GM18870 (cell line): Measurements from ENCODE around the gene FBH1.
A peak's percentile ranks its signal among the peaks of the same experiment; 100 is the strongest.
"Not testable (repeated sequence)": the region's sequence is repeated elsewhere in the genome, so short reads cannot be mapped to it uniquely, and the experiment has no call there.

ENCODE experiments used
- ATAC-seq: cut with Tn5 transposase; IDR thresholded peaks from one replicate; pipeline ENCODE4 v1.9.1; 2021; ENCODE audit warnings: moderate library complexity; ENCODE audit not compliant: unreplicated experiment

FBH1 gene

GRCh38 chr10:5958077-5958476 lies 68.0 kb downstream of the FBH1 start:
- no peak for ATAC-seq

DNA sequence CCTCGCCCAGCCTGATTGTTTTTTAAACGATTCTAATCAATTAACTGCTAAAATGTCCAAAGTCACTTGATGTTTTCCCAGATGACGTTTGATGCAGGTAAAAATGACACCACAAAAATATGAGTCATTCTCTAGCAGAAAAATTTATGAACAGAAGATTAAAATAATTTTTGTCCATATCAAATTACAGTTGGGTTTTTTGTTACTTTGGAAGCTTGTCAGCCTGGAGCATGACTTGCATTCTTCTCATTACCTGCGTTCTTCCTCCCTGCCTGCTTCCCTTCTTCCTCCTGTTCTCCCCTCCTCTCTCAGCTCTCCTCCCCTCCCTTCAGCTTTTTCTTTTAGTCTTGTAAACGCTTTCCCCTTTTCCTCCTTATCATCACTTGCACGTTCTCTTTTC lies 68.6 kb downstream of the FBH1 start:
- no peak for ATAC-seq

DNA sequence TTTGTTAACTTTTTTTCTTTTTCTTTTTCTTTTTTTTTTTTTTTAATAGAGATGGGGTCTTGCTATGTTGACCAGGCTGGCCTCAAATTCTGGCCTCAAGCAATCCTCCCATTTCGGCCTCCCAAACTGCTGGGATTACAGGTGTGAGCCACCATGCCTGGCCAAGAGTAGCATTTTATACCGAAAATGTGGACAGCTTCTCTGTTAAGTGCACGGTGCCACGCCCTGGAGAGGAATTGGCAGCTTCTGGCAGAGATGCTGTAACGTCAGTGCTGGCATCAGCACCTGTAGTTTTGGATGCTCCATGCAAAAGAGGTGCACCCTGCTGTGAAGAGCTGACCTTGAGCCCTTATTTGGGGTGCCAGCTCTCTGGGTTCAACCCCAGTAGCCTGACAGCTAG lies 69.1 kb downstream of the FBH1 start:
- ATAC-seq: no peak

DNA sequence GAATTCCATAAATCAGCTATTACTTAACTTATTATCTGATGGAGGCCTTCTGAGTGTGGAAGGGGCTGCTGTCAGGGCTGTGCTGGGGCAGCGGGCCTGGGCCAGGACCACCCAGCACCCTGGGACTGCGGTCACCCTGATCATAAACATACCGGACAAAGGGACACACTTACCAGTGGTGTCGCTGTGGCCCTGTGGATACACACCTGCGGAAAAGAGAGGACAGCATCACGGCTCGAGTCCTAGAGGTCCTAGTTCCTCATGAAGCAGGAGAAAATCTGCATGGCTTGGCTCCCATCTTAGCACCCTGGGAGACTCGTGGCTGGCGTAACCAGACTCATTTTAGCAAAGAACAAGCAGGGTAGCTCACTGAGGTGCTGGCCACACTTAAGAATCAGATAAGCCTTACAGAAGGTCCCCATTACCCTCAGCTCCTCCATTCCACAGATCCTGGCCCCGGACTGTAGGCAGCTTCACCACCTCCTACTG lies 69.6 kb downstream of the FBH1 start:
- ATAC-seq: no peak

- no peak for ATAC-seq
Measured at GRCh38 chr10:5960070-5960972, 70.3 kb downstream of the FBH1 start.

DNA sequence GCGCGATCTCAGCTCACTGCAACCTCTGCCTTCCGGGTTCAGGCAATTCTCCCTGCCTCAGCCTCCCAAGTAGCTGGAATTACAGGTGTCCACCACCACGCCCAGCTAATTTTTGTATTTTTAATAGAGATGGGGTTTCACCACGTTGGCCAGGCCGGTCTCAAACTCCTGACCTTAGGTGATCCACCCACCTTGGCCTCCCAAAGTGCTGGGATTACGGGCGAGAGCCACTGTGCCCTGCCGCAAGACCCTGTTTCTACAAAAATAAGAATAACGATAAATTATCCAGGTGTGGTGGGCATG lies 70.9 kb downstream of the FBH1 start:
- ATAC-seq: not testable (repeated sequence)

DNA sequence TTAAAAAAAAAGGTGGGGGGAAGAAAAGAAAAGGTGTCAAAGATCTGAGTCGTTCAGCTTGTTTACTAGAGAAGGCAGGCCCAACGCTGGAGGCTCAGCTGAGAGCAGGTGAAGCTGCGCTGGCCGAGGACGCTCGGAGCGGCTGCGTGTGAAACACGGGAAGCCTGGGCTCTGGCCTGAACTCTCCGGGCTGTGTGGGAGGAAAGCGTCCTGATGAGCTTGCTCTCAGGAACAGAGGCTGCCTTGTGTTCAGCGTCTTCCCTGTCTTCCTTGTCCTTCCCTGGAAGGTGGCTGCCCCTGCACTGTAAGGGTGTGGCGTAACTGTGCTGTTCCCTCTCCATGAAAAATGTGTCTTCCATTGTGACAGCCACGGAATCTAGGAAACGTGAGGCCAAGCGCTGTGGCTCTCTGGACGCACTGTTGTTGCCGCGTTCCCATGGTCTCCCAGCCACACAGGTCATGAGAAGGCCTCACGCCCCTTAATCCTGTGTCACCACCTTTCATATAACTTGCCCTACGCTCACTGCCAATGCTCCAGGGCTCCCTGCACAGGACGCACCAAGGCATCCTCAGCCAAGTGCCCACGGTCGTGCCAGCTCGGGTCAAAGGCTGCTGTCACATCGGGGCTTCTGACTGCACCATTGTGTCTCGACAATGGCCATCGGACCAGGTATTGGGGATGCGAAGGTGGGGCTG lies 71.5 kb downstream of the FBH1 start:
- ATAC-seq: no peak

- not testable (repeated sequence) for ATAC-seq
Measured at GRCh38 chr10:5962358-5962940, 72.4 kb downstream of the FBH1 start.

GRCh38 chr10:5963071-5963470 lies 73.0 kb downstream of the FBH1 start:
- ATAC-seq: no peak

DNA sequence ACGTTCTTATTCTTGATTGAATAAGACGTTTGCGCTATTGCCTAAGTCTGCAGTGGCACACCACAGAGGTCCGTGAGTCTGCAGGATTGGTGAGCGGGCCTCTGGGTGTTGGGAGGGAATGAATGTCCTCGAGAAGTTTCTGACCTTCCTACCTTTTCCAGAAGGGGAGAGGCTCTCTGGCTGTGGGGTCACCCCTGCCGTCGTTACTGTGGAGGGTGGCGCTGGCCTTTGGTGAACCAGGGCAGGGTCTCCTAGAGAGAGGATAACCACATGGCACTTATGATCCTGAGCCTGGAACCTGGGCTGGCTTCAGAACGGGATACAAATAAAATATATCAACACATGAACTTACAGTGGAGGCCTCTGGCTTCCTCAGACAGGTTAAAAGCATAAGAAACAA lies 73.5 kb downstream of the FBH1 start:
- no peak for ATAC-seq

DNA sequence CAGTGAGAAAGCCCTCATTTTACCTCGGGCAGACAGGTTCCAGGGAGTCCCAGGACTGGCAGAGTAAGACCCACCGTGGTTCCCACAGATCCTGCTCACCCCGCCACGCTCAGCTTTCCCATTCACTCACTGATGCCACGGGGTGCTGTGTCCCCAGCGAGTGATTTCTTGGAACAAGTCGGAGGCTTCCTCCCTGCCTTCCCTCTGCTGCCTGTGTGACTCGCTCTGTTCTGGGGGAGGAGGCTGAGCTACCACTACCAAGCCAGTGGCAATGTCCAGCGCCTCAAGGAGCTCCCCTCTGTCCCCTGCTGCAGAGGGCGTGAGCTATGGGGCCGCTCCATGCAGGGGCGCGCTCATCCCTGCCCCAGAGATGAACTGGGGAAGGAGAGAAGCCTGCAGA lies 74.7 kb downstream of the FBH1 start:
- ATAC-seq: no peak

GRCh38 chr10:5965266-5965665 lies 75.2 kb downstream of the FBH1 start:
- ATAC-seq: no peak

- no peak for ATAC-seq
Measured at GRCh38 chr10:5968037-5968680, 78.1 kb downstream of the FBH1 start.

DNA sequence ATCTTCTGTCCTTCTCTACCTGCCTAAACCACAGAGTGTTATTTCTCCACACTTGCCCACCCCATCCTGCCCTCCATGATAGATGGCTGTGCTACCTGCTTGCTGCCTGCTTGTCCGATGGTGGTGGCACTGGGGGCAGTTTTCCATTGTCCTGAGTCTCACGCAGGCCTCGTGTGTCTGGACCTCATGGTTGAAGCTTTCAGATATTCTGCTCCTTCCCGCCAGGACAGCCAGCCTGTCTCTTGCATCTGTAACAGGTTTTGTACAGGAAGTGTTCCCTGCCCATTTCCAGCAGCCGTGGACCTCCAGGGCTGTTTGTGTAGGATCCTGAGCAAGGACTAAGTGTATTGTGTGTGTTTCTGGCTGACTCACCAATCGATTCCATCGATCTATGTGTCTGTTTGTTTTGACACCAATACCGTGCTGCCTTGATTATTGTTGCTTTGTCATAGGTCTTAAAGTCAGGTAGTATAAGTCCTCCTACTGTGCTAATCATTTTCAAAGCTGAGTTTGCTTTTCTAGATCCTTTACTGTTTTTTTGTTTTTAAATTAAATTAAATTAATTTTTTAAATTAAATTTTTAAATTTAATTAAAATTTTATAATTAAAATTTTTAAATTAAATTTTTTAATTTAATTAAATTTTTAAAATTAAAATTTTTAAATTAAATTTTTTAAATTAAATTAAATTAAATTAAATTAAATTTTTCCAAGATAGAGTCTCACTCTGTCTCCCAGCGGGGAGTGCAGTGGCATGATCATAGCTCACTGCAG lies 78.8 kb downstream of the FBH1 start:
- no peak for ATAC-seq

DNA sequence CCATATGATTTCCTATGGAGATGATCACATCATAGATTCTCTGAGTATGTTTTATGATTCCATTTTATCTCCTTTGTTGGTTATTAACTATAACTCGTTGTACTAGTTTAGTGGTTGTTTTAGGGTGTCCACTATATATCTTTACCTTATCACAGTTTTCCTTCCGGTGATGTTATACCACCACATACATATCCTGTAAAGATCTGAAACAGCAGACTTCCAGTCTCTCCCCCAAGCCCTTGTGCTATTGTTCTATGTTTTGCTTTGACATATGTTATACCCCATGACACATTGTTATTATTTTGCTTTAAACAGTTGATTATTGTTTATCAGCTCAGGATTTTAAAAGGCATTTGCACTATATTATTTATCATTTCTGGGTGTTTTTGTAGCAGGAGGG lies 80.0 kb downstream of the FBH1 start:
- ATAC-seq: no peak

DNA sequence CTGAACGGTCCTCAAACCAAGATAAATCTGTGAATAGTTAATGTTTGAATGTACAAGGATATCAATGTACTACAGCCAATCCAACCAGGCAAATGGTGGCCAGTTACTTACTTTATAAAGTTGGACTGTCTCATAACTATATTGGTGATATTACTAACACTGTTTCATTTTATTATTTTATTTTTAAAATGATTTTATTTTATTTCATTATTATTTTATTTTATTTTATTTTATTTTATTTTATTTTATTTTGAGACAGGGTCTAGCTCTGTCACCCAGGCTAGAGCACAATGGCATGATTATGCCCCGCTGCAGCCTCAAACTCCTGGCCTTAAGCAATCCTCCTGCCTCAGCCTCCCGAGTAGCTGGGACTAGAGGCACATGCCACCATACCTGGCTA lies 80.5 kb downstream of the FBH1 start:
- ATAC-seq: no peak

GRCh38 chr10:5971315-5971832 lies 81.3 kb downstream of the FBH1 start:
- ATAC-seq: no peak

- ATAC-seq: no peak
Measured at GRCh38 chr10:5971886-5972285, 81.8 kb downstream of the FBH1 start.

GRCh38 chr10:5973069-5973468 lies 83.0 kb downstream of the FBH1 start:
- ATAC-seq: no peak

GRCh38 chr10:5975641-5976473 lies 85.8 kb downstream of the FBH1 start:
- ATAC-seq: peak; percentile 77
